Ureter (tissue), 1 donor: ENCODE data around the gene STRN3. TPM values are rescaled to one million over a fixed set of nuclear protein-coding genes. Genes with fewer than 3 reads are reported as not detected.
"Not testable (repeated sequence)": the region's sequence is repeated elsewhere in the genome, so short reads cannot be mapped to it uniquely, and the experiment has no call there.

ENCODE experiments used
- DNase-seq: peaks from one replicate; pipeline ENCODE4 v3.0.0-alpha.2; 2020; ENCODE audit warnings: low spot score
- total RNA-seq: library from RNA; stranded (reverse); gene quantifications from one replicate; pipeline ENCODE4 v1.2.4, GENCODE V29; 2023
- donor health status: DM: yes; HTN: yes; CAD: no.

Gene STRN3
- total RNA-seq, 1 donor from 2014 or later = 57.6 TPM

DNA sequence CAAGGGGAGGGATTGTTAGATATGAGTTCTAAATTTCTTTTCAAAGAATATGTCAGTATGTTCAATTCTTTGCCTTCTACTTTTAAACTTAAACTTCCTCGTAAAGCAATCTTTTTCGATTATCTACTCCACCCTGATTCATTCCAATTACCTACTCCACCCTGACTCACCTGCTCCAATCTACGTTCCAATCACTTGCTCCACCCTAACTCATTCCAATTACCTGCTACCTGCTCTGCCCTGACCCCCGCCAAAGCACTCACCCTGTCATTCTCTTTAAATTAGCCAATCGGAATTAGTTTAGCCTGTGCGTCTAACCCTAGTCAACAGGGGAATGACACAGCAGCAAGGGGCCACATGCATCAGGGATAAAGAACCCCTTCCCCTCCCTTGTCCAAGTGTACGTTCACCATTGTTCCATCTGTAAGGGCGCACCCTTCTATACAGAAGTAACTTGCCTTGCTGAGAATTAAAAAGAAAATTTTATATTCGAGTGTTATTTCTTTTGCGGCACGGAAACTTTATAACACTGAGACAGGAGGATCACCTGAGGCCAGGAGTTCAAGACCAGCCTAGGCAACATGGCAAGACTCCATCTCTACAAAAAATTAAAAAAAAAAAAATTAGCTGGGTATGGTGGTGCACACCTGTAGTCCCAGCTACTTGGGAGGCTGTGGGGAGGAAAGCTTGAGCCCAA is 54.0 kb downstream of the STRN3 start:
- not testable (repeated sequence) for DNase-seq

DNA sequence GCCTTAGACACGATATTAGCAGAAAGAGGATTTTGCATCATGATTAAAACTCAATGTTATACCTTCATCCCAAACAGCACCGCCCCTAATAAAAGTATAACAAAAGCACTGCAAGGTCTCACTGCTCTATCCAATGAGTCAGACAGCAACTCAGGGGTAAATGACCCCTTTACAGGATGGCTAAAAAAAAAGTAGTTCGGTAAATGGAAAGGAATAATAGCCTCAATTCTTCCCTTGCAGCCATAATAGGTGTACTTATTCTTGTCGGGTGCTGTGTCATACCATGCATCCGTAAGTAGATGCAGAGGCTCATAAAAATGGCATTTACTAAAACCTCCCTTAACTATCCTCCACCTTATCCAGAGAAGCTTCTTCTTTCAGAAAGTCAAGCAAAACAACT is 54.6 kb downstream of the STRN3 start:
- no peak for DNase-seq

DNA sequence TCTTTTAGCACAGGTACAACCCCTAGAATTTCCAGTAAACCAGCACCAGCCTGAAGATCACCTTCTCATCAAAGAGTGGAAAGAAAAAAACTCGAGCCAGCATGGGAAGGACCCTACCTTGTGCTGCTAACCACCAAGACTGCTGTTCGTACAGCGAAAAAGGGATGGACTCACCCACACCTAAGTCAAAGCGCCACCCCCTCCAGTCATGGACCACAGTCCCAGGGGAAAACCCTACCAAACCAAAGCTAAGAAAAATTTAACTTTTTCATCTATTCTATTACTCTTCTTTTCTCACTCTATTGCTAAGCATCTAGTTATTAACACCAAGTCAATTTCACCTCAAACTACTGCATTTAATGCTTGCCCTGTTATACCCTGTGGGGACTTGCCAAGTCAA is 56.4 kb downstream of the STRN3 start:
- not testable (repeated sequence) for DNase-seq

DNA sequence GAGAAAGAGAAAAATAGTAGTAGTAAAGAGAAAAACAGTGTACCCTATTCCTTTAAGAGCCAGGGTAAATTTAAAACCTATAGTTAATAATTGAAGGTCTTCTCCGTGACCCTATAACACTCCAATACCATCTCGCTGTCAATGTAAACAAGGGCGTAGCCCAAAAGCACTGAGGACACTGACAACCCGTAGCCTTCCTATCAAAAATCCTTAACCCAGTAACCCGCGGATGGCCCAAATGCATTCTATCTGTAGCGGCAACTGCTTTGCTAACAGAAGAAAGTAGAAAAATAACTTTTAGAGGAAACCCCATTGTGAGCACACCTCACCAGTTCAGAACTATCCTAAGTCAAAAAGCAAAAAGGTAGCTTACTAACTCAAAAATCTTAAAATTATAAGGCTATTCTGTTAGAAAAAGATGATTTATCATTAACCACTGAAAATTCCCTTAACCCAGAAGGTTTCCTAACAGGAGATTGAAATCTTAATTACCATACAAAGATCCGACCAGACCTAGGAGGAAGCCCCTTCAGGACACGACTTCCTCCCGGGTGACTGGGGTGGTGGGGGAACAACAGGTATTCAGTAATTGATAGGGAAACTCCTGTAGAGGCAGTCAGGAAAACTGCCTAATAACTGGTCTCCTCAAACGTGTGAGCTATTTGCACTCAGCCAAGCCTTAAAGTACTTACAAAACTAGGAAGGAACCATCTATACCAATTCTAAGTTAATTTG is 58.6 kb downstream of the STRN3 start:
- not testable (repeated sequence) for DNase-seq

DNA sequence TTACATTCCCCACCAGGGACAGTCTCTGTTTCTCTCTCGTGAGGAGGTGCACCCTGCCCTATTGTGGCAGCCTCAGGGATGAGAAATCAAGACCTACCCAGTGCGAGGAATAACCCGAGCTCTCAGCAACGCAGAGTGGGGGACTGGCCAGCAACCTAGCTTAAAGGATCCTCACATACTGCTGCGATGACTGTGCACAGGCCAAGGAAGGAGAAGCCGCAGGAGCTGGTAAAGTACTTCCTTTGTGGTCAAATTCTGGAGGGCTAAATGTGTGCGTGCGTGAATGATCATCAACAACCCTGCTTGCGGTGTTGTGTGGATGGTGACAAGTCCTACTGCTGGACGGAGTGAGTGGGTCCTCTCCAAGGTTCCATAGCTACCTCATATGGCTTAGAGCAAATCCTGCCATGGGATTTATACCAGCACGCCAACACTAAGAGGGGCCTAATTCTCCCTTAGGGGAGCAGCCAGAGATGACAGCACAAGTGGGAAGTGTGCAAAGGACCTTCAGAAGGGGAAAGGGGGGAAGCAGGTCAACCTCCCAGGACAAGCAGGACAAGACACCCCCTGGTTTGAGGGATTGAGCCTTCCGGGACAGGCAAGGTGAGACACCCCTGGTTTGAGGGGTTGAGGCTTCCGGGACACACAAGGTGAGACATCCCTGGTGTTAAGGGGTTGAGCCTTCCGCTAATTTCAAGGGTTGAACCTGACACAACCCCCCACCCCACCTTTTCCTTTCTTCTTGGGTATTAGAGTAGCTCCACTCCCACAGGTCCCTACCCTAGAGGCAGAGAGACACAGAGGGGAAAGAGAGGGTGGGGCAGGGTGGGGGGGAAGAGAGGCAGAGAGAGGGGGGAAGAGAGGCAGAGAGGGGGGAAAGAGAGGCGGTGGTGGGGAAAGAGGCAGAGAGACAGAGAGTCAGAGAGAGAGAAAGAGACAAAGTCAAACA is 59.5 kb downstream of the STRN3 start:
- DNase-seq = no peak

DNA sequence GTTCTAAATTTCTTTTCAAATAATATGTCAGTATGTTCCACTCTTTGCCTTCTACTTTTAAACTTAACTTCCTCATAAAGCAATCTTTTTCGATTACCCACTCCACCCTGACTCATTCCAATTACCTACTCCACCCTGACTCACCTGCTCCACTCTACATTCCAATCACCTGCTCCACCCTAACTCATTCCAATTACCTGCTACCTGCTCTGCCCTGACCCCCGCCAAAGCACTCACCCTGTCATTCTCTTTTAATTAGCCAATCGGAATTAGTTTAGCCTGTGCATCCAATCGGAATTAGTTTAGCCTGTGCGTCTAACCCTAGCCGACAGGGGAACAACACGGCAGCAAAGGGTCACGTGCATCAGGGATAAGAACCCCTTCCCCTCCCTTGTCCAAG is 60.3 kb downstream of the STRN3 start:
- not testable (repeated sequence) for DNase-seq

DNA sequence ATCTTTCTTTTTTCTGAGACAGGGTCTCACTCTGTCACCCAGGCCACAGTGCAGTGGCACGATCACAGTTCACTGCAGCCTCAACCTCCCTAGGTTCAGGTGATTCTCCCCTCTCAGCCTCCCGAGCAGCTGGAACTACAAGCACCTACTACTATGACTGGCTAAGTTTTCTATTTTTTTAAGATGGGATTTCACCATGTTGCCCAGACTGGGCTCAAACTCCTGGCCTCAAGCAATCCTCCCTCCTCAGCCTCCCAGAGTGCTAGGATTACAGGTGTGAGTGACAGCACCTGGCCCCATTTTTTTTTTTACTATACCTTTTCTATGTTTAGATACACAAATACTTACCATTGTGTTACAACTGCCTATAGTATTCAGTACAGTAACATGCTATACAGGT is 63.6 kb downstream of the STRN3 start:
- DNase-seq = not testable (repeated sequence)

DNA sequence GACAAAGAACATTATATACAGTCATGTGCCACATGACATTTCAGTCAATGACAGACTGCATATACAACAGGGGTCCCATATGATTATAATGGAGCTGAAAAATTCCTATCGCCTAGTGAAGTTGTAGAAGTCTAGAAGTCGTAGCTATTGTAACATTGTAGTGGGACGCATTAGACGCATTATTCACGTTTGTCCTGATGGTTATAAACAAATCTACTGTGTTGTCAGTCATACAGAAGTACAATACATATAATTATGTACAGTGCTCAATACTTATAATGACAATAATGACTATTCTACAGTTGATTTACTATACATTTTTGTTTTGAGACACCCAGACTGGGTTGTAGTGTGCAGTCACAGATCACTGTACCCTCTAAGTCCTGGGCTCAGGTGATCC is 64.8 kb downstream of the STRN3 start:
- DNase-seq = no peak

DNA sequence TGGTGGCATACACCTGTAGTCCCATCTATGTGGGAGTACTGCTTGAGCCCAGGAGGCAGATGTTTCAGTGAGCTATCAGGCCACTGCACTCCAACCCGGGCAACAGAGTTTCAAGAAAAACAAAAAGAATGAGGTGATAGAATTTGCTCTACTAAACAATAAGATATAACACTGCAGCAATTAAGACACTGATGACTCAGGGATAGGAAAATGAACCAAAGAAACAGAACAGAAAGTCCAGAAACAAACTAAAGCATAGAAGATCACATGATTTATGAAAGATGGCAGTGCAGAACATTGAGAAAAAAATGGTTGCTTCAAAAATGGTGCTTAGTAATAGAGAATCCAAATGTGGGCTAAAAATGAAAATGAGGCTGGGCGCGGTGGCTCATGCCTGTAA is 66.0 kb downstream of the STRN3 start:
- no peak for DNase-seq

DNA sequence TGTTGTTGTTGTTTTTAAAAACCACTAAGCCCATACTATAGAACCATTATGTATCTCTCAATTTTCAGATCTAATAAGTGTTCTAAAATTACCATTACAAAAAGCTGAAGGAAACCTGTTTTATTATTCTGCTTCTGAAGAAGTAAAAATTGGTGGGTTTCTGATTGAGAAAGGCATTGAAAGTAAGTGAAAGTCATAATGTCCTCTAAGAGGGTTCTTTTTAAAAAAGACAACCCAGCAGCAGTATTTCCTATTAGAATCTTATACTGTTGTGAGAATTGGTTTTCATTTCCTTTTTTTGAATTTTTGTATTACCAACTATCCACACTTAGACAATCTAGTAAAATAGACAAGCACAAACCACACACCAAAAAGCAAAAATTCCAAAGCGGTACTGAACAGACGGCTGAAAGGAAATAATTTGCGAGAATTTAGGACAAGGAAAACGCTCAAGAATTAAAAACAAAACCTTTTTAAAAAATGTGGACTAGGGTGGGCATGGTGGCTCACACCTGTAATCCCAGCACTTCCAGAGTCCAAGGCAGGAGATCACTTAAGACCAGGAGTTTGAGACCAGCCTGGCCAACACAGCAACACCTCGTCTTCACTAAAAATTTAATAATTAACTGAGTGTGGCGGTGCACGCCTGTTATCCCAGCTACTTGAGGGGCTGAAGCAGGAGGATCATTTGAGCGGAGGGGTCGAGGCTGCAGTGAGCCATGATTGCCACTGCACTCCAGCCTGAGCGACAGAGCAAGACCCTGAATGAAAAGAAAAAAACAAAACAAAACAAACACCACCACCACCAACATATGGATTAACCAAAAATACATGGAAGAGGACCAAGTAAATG is 67.4 kb downstream of the STRN3 start:
- no peak for DNase-seq

DNA sequence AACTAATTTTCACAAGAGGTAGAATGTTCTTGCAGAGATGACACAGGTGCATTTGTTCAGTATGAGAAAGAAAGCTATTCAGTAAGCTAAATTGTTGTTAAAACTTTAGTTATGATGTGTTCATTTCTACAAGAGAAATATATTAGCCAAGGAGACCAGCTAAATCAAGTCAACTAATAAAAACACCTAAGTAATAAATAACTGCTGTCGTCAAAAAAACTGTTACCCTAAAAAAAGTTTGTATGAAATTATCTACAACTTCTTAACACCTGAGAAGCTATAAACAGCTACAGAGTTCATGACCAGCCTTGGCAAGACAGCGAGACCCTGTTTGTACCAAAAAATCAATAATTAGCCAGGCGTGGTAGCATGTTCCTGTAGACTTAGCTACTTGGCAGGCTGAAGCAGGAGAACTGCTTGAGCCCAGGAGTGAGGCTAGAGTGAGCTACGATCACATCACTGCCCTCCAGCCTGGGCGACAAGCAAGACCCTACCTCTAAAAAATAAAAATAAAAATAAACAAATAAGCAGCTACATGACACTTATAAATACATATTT is 68.3 kb downstream of the STRN3 start:
- no peak for DNase-seq

DNA sequence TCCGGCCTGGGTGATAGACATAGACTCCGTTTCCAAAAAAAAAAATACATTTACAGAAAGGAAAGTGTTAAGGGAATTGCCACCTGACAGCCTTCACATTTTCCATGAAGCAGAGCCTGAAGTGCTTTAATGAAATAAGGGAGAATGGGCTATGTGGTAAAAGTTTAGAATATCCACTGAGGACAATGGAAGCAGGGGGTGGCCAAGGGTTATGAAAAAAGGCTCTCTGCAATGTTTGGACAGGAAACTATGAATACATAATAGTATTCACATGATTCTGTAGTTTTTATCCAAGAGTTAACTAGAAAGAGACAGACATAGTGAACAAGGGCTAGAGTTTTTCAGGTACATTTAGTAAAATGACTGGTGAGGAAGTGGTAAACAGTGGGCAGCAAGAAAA is 76.5 kb downstream of the STRN3 start:
- DNase-seq = no peak

DNA sequence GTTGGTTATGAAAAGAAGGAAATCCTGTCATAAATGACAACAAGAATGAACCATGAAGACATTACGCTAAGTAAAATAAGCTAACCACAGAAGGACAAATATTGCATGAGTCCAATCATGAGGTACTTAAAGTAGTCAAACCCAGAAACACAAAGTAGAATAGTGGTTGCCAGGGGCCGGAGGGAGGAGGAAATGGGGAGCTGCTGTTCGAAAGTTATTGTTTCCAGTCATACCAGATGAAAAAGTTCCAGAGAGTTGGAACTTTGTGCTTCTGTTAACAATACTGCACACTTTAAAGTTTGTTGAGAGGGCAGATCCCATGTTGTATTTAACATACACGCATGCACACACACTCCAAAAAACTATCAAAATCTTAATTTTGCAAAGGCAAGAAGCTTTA is 82.5 kb downstream of the STRN3 start:
- DNase-seq = no peak

DNA sequence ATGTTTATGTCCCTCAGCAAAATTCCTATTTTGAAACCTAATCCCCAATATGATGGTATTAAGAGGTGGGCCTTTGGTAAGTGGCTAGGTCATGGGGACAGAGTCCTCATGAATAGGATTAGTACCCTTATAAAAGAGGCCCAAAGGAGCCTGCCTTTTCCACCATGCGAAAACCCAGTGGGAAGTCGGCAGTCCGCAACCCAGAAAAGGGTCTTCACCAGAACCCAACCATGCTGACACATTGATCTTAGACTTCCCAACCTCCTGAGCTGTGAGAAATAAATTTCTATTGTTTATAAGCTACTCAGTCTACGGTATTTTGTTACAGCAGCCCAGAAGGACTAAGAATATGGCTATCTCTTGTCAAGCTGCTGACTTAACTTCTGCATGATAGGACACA is 85.3 kb downstream of the STRN3 start:
- no peak for DNase-seq

DNA sequence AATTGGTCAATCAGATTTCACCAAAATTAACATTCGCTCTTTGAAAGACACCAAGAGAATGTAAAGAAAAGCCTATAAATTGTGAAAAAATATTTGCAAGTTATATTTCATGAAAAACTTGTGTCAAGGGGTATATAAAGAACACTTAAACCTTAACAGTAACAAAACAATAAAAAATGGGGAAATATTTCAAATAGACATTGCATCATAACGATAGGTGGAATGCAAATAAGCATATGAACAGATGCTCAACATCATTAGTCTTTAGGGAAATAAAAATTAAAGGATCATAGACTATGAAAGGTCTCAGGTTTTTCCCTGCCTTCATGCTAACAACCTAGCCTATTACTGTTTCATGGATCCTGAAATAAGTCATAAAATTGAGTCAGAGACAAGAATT is 87.6 kb downstream of the STRN3 start:
- no peak for DNase-seq

DNA sequence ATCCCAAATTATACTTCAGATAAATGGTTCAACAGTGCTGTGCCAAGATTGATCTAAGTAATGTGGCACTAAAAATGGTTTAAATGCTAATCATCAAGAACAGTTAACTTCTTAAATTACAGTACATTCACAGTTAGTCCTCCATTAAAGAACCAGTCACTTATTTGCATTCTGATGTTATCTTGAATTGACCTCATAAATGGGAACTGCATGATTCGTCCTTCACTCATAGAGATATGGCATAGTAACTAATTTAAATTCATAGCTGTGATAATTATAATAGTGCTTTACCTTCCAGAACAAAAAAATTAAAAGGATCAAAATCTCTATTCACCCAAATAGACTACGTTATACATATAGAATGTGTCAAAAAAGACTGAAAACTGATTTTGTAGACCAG is 90.7 kb downstream of the STRN3 start:
- DNase-seq = no peak

DNA sequence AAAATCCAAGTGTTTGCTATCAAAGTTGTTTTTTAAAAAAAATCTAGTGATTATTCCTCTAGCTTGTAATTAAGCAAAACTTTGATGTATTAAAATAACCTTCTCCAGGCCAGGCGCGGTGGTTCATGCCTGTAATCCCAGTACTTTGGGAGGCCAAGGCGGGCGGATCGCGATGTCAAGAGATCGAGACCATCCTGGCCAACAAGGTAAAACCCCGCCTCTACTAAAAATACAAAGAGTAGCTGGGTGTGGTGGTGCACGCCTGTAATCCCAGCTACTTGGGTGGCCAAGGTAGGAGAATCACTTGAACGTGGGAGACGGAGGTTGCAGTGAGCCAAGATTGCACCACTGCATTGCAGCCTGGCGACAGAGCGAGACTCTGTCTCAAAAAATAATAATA is 92.2 kb downstream of the STRN3 start:
- not testable (repeated sequence) for DNase-seq

DNA sequence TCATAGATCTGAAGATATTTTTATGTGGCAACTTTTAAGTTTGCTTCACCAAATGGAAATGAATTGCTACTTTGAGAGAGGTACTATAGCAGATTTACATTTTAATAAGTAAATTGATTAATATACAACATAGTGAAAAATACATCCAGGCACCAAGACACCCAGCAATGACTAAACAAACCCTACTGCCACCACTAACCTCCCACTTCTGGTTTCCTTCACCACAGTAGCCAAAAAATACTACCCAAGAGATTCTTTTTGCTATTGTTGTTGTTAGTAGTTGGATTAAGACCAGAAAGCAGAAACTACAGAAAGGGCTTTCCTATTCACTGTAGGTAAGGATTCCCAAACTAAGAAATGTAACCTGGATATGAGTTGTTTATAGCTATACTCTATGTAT is 97.7 kb downstream of the STRN3 start:
- DNase-seq = no peak

DNA sequence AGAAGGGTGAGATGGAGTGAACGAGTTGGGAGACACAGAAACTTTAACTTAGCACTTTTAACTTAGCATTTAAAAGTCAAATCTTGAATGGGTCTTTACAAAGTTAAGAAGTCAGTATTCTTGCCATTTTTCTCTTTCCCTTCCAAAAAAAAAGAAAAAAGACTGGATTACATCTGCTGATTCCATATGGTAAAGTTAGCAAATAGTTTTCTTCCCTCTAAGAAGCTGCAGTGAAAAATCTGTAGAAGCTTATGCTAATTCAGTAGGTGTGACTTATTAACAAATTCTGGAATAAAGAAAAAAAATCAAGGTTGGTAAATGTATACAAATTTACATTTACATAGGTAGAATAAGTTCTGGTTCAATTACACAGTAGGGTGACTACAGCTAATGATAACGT is 100.9 kb downstream of the STRN3 start:
- no peak for DNase-seq

DNA sequence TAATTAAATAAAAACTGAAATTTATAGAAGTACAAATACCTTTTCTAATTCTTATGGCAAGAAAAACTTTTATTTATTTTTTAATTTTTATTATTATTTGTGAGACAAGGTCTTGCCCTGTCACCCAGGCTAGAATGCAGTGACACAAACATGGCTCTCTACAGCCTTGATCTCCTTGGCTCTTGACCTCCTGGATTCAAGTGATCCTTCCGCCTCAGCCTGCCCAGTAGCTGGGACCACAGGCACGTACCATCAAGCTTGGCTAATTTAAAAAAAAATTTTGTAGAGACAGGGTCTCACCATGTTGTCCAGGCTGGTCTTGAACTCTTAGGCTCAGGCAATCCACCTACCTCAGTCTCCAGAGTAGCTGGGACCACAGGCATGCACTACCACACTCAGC is 104.4 kb downstream of the STRN3 start:
- DNase-seq = no peak

DNA sequence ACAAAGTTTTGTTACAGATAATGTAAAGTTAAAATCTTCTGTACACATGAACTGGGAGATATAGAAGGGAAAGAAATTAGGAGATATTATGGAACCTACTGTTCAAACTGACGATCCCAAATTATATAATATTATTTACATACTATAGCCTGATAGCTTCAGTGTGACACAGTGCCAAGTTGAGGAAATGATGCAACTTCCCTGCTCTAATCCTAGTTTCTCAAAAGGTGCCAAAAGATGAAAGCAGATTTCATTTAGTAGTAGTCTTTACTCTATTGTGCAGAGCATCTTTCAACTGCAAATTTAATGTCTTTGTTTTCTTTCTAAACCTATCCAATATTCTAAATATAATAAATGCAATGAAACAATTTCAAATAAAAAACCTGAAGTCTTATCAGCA is 104.9 kb downstream of the STRN3 start:
- no peak for DNase-seq
